Stimulated activated CD8-positive, alpha-beta memory T cell treated with anti-CD3 and anti-CD28 coated beads, Interleukin-7, amount 100 ng/mL, for 24 hours (primary cell): ENCODE results near the gene HIP1.
"Not testable (repeated sequence)": the region's sequence is repeated elsewhere in the genome, so short reads cannot be mapped to it uniquely, and the experiment has no call there.

Source experiments
- DNase-seq: peaks from one replicate; pipeline ENCODE4 v3.0.0-alpha.2; 2020; ENCODE audit warnings: low read depth

Gene HIP1

GRCh38 chr7:75608451-75609122 is 130.2 kb downstream of the HIP1 start:
- no peak for DNase-seq

GRCh38 chr7:75604408-75604807 is 134.3 kb downstream of the HIP1 start:
- DNase-seq = no peak

- not testable (repeated sequence) for DNase-seq
These were observed 135.9 kb downstream of the HIP1 start for GRCh38 chr7:75602831-75603230.

GRCh38 chr7:75601539-75601938 is 137.2 kb downstream of the HIP1 start:
- no peak for DNase-seq

GRCh38 chr7:75600748-75601147 is 138.0 kb downstream of the HIP1 start:
- not testable (repeated sequence) for DNase-seq

- DNase-seq = no peak
These were observed 139.4 kb downstream of the HIP1 start for GRCh38 chr7:75599244-75599781.

GRCh38 chr7:75596727-75597614 is 141.8 kb downstream of the HIP1 start:
- no peak for DNase-seq

- DNase-seq = no peak
These were observed 143.0 kb downstream of the HIP1 start for GRCh38 chr7:75595766-75596165.

GRCh38 chr7:75593500-75594184 is 145.1 kb downstream of the HIP1 start:
- DNase-seq = not testable (repeated sequence)

- no peak for DNase-seq
These were observed 147.1 kb downstream of the HIP1 start for GRCh38 chr7:75591467-75592255.

- no peak for DNase-seq
These were observed 148.3 kb downstream of the HIP1 start for GRCh38 chr7:75590373-75591005.

- DNase-seq = no peak
These were observed 154.4 kb downstream of the HIP1 start for GRCh38 chr7:75584354-75584753.

GRCh38 chr7:75583255-75583654 is 155.5 kb downstream of the HIP1 start:
- DNase-seq = no peak

- DNase-seq = no peak
These were observed 158.8 kb downstream of the HIP1 start for GRCh38 chr7:75579899-75580298.

- DNase-seq = no peak
These were observed 160.7 kb downstream of the HIP1 start for GRCh38 chr7:75578081-75578480.

GRCh38 chr7:75575488-75576121 is 163.1 kb downstream of the HIP1 start:
- DNase-seq = no peak

GRCh38 chr7:75573477-75574019 is 165.2 kb downstream of the HIP1 start:
- DNase-seq = no peak

- DNase-seq = no peak
These were observed 165.9 kb downstream of the HIP1 start for GRCh38 chr7:75572814-75573213.

GRCh38 chr7:75572396-75572795 is 166.3 kb downstream of the HIP1 start:
- no peak for DNase-seq

GRCh38 chr7:75571209-75571608 is 167.5 kb downstream of the HIP1 start:
- DNase-seq = no peak
